Astrocyte of the spinal cord (primary cell): ENCODE results near the gene PTGR1.

ENCODE experiments used
- DNase-seq: peaks from one replicate; pipeline ENCODE4 v3.0.0; 2011; ENCODE audit warnings: low read depth, low spot score
- H3K4me3 ChIP-seq: 2 replicates; pipeline ENCODE4 v1.5.1; 2011; ENCODE audit warnings: low read depth, mild to moderate bottlenecking, low read length, moderate library complexity
- in situ Hi-C: cut with HindIII; loops from 2 replicates; pipeline ENCODE4 v1.10.0; 2017; ENCODE audit warnings: low sequenced_read_pairs
- TF ChIP-seq, protein P1 (sequence below): IDR thresholded peaks from 2 replicates; pipeline ENCODE4 v1.5.1; 2012; ENCODE audit warnings: low read depth, mild to moderate bottlenecking, low read length, inconsistent platforms

The PTGR1 gene

DNA sequence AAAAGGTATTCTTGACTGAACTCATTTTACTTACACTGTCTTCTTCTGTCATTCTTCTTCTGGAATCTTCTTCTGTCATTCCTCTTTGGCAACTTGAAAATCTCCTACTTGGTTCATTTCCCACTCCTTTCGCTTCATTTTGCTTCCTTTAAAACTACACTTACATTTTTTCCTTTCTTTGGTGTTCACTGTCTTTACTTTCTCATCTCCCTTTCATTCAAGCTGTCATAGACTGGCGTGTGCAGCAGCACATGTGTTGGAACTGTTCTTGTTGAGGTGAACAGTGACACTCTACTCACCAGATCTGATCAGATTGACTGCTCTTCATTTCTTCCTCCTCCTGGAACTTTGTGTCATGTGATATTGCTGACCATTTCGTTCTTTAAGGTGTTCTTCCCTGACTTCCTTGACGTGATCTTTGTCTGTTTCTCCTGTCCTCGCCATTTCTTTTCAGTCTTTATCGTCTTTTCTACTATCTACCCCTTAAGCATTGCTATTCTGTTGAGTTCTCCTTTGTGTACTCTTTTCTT, 38.0 kb upstream of the PTGR1 start:
- in situ Hi-C loops = no loop called here
- no peak for DNase-seq
- TF ChIP-seq, protein P1, sequence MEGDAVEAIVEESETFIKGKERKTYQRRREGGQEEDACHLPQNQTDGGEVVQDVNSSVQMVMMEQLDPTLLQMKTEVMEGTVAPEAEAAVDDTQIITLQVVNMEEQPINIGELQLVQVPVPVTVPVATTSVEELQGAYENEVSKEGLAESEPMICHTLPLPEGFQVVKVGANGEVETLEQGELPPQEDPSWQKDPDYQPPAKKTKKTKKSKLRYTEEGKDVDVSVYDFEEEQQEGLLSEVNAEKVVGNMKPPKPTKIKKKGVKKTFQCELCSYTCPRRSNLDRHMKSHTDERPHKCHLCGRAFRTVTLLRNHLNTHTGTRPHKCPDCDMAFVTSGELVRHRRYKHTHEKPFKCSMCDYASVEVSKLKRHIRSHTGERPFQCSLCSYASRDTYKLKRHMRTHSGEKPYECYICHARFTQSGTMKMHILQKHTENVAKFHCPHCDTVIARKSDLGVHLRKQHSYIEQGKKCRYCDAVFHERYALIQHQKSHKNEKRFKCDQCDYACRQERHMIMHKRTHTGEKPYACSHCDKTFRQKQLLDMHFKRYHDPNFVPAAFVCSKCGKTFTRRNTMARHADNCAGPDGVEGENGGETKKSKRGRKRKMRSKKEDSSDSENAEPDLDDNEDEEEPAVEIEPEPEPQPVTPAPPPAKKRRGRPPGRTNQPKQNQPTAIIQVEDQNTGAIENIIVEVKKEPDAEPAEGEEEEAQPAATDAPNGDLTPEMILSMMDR = no peak

DNA sequence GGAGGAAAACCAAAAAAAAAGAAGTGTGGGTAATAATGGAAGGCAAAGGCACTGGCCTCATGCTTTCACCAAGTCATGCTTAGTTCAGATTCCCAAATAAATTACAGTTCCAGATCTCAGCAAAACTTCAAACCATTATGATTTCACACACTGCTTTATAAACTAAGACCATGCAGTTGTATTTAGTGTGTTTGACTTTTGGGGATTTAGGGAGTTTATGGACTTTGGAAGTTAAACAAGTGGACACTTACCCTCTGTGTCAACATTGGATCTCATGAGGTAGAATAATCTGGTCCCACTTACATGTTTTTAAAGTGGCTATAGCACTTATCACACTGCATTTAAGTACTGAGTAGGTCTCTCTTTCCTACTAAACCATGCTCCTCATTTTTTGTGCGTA, 35.4 kb upstream of the PTGR1 start:
- no peak overlapping the region for H3K4me3 ChIP-seq
- in situ Hi-C loops = no loop called here
- no peak for DNase-seq
- TF ChIP-seq, protein P1 = no peak

More for the DNA sequence above, 38.0 kb upstream of the PTGR1 start:
- H3K4me3 ChIP-seq = no peak overlapping the region

DNA sequence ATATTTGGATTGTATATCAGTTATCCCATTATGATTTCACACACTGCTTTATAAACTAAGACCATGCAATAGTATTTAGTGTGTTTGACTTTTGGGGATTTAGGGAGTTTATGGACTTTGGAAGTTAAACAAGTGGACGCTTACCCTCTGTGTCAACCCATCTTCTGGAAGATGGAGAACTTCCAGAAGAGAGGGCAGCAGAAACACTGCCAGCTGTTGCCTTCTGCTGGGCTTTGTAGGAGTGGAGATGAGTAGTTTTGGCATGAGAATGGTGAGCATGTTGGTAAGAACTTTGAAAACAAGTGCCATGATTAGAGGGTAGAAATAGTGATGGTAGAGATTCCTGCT, 33.9 kb upstream of the PTGR1 start:
- TF ChIP-seq, protein P1 = no peak
- no peak overlapping the region for H3K4me3 ChIP-seq
- DNase-seq = no peak
- in situ Hi-C loops = no loop called here

DNA sequence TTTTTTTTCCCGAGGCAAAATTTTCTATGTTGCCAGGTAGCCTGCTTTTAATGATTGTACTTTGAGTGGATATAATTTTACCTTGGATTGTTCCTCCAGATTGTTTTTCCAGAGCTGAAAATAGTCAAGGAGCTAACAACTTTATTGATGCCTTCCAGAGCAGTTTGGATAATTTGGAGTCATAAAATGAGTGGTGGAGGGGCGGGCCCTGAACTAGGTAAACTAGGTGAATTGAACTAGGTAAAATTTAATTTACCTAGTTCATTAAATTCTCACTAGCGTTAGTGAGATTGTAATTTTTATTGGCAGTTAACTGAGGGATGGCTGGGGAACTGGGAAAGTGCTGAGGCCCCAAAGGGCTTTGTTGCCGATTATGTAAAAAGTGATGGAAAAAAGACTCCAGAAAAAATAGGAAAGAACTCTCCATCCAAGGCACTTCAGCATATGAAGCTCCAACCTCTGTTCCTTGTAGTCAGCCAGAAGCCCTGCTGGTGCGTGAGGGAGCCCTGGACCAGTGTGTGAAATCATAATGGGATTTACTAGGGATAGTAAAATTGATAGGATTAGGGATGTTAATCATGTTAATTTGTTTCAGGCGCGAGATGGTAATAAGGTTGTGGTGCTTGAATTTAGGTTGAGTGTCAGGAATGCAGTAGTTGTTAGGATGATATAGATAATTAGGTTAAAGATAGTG, 33.4 kb upstream of the PTGR1 start:
- TF ChIP-seq, protein P1 = no peak
- in situ Hi-C loops = no loop called here
- peak overlapping the region; percentile 82 for H3K4me3 ChIP-seq
- DNase-seq = no peak

DNA sequence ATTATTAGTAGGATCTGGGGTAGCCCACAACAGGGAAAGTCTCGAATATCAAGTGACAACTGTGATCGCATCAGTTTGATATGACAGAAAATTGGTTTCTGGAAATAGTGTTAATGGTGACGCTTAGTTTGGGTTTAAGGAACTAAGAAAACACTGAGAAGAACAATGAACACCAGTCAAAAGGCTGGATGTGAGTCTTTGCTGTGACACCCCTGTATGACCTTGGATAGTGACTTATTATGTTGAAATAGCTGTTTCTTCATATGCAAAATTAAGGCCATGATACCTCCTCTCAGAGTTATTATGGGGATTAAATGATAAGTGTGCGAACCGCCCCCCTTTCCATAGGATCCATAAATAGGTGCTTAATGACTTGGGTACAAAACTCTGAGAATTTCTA, 32.6 kb upstream of the PTGR1 start:
- TF ChIP-seq, protein P1 = no peak
- in situ Hi-C loops = no loop called here
- peak overlapping the region; percentile 82 for H3K4me3 ChIP-seq
- DNase-seq = no peak

DNA sequence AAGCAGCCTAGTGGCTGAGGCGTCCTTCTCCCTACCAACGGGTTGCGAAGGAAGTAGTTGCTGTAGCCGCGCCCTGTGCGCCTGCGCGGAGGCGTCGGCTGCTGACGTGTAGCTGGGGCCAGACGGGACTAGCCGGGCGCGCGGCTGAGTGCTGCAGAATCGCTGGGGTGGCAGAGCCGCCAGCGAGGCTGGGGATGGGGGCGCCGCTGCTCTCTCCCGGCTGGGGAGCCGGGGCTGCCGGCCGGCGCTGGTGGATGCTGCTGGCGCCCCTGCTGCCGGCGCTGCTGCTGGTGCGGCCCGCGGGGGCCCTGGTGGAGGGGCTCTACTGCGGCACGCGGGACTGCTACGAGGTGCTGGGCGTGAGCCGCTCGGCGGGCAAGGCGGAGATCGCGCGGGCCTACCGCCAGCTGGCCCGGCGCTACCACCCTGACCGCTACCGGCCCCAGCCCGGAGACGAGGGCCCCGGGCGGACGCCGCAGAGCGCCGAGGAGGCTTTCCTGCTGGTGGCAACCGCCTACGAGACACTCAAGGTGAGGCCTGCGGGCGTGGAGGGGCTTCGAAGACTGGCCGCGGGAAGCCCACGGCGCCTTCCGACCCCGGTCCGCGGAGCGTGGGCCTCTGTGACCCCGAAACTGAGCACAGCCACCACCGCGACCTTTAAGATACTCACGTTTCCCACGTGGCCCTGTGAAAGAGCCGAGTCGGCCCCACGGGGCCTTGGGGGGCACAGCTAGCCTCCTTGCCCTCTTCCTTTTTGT, 31.9 kb upstream of the PTGR1 start, which contains the start of gene DNAJC25:
Gene DNAJC25 (plus strand): TSS at position 121 of the 758 bp plus-strand sequence. CDS start 74 bp downstream, at position 195.
- H3K4me3 ChIP-seq = peak within 1 kb of the TSS; percentile 82
- in situ Hi-C loops = no loop called here
- TF ChIP-seq, protein P1 = no peak
- DNase-seq = peak; percentile 99
